ENCODE data around the gene CLDN2.

DNA sequence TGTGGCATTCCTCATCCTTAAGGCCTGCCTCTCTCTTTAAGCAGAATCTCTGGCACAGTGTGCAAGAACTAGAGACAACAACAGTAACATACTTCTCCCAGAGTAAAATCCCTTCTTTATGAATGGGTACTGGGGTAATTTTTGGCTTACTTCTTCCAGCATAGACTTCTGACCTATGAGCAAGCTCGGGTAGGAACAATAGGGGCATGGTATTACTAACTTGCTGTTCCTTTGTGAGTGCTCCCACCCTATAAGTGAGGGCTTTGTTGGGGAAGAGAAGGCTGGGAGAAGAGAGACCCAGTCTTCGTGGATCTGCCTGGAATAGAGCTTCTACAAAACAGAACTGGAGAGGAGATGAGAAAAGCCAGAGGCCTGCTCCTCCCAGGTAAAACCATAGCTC is 30.2 kb downstream of the CLDN2 start:
- TF ChIP-seq EZH2 (IDR thresholded peaks at IDR 0.05) = no peak
- TF ChIP-seq POLR2AphosphoS5 (IDR thresholded peaks at IDR 0.05; ENCODE audit: borderline replicate concordance, low read depth, low read length) = no peak
